KG1 (cell line): ENCODE data around the gene SCN1B.
A peak's percentile ranks its signal among the peaks of the same experiment; 100 is the strongest.
"Not testable (repeated sequence)": the region's sequence is repeated elsewhere in the genome, so short reads cannot be mapped to it uniquely, and the experiment has no call there.

ENCODE experiments used
- DNase-seq: peaks from one replicate; lab custom pipeline; 2025; lab: John Stamatoyannopoulos, UW

SCN1B gene

GRCh38 chr19:35000647-35001501 lies 29.4 kb upstream of the SCN1B start:
- DNase-seq: peak; percentile 34

- DNase-seq: no peak
Measured at GRCh38 chr19:35002037-35002535, 28.2 kb upstream of the SCN1B start.

GRCh38 chr19:35004517-35005255 lies 25.6 kb upstream of the SCN1B start:
- no peak for DNase-seq

GRCh38 chr19:35005256-35005977 lies 24.9 kb upstream of the SCN1B start:
- DNase-seq: no peak

- not testable (repeated sequence) for DNase-seq
Measured at GRCh38 chr19:35006007-35006341, 24.3 kb upstream of the SCN1B start.

GRCh38 chr19:35006342-35006998 lies 23.8 kb upstream of the SCN1B start:
- DNase-seq: no peak

- no peak for DNase-seq
Measured at GRCh38 chr19:35006999-35007365, 23.3 kb upstream of the SCN1B start.

- not testable (repeated sequence) for DNase-seq
Measured at GRCh38 chr19:35007427-35007826, 22.8 kb upstream of the SCN1B start.

GRCh38 chr19:35008891-35009341 lies 21.4 kb upstream of the SCN1B start:
- DNase-seq: no peak

- DNase-seq: no peak
Measured at GRCh38 chr19:35009424-35010415, 20.6 kb upstream of the SCN1B start.

- no peak for DNase-seq
Measured at GRCh38 chr19:35011091-35011689, 19.1 kb upstream of the SCN1B start.

GRCh38 chr19:35011737-35012682 lies 18.3 kb upstream of the SCN1B start:
- DNase-seq: no peak

- DNase-seq: no peak
Measured at GRCh38 chr19:35013041-35013819, 17.0 kb upstream of the SCN1B start.

- no peak for DNase-seq
Measured at GRCh38 chr19:35013820-35014754, 16.2 kb upstream of the SCN1B start.

GRCh38 chr19:35014774-35015173 lies 15.5 kb upstream of the SCN1B start:
- DNase-seq: not testable (repeated sequence)

- no peak for DNase-seq
Measured at GRCh38 chr19:35015270-35015953, 14.9 kb upstream of the SCN1B start.

GRCh38 chr19:35015954-35016351 lies 14.3 kb upstream of the SCN1B start:
- DNase-seq: no peak
